Measurements from ENCODE around the gene DIAPH2.

DIAPH2 gene

DNA sequence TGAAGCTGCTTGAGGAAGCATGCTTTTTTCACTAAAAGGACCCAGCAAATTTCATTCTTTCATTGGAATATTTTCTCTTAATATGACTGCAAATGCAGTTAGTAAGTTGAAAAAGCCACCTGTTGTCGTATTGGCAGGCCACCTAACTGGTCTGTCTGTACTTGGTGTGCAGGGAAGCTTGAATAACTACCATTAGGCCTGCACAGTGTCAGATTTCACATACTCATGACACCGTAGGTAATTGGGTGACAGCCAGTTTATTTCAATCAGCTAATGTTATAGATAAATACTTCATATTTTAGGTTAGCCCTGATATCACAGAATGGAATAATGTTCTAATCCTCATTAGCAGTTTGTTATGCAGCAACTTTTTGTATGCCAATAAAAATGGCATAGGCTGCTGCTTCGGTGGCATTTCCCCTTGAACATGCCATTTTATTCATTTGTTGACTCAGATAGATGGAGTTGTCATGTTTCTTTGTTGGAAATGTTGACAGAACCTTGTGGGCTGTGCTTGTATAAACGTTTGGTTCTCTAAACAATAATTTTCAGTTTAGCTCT is 372.8 kb downstream of the DIAPH2 start:
- no peak for DNase-seq (ENCODE audit: low spot score)

DNA sequence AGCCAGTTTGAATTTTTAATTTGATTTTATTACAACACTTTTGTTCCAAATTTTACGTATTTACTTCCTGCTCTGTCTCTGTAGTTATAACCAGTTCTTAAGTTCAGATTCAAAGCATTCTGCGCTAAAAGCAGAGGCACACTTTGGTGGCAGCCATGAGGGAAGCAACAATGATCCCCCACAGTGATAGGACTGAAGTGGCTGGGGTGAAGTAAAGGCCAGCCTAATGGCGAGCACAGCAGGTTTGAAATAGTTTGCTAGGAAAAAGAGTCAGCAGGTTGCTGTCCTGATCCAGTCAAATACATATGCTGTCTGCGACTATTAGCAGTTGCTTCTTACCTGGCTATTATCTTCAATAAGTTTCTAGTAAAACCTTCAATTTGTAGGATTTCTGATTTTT is 375.4 kb downstream of the DIAPH2 start:
- no peak for DNase-seq (ENCODE audit: low spot score)

DNA sequence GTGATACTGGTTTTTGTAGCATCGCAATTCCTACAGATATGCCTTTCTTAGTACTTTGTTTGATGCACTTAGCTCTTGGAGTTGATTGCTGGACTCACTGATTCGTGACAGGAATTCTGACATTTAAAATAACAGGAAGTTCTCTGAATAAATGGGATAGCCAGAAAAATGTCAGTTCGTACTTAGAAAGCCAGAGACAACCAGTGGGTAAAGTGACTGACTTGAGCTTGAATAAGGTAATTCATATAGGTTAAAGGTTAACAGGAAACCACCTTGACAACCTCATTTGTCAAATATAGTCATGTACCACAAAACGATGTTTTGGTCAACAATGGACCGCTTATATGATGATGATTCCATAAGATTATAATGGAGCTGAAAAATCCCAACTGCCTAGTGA is 380.4 kb downstream of the DIAPH2 start:
- DNase-seq (ENCODE audit: low spot score): no peak

DNA sequence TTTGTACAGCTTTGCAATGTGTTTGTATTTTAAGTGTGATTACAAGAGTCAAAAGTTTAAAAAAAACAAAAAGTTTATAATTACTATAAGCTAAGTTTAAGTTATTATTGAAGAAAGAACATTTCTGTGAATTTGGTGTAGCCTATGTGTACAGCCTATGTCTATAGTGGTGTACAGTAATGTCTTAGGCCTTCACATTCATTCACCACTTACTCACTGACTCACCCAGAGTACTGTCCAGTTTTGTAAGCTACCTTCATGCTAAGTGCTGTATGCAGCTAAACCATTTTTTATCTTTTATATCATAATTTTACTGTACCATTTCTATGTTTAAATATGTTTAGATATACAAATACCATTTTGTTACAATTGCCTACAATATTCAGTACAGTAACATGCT is 381.3 kb downstream of the DIAPH2 start:
- DNase-seq (ENCODE audit: low spot score): no peak

DNA sequence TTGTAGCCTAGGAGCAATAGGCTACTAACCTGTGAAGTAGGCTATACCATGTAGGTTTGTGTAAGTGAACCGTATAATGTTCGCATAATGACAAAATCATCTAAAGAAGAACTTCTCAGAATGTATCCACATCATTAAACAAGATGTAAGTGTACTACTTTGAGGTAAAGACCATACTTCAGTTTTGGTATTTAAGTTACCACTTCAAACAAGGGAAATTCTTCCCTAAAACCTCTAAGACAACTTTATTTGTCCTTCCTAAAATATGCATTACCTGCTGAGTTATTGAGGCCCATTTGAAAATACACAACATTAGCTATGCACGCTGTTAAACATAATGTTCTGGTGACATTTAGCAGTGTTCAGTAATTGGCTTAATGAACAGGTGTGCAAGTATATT is 381.7 kb downstream of the DIAPH2 start:
- DNase-seq (ENCODE audit: low spot score): no peak

DNA sequence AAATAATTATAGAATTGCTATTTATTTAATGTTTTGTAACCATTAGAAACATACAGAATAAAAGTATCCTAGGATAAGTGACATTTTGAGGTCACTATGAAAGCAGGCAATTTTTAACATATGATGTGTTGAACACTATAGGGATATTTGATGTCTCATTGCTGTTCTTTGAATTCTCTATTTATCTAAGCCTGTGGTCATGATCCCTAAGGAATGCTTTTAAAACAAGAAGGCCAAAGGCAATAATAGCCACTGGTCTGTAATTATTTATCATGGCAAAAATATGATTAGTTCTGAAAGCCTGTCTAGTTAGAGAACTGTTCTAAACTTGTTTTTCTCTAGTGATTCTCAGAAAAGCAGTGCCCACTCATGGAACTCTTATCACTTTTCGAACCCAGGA is 385.7 kb downstream of the DIAPH2 start:
- DNase-seq (ENCODE audit: low spot score): no peak

DNA sequence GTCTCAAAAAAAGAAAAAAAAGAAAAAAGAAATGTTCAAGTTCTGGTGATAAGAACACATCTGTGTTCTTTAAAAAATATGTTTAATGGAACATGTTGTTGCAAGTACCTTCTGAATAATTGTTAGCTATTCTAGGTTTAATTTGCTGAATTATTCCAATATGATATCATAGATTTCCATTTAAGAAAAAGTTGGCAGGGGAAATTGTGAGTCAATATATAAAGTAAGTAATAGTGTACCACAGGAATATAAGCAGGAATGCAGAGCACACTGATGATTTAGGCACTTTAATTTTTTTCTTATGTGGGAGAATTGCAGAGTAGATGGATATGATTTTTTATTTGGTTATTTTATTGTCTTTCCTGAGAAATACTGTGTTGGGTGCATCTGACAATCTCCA is 389.8 kb downstream of the DIAPH2 start:
- DNase-seq (ENCODE audit: low spot score): no peak

DNA sequence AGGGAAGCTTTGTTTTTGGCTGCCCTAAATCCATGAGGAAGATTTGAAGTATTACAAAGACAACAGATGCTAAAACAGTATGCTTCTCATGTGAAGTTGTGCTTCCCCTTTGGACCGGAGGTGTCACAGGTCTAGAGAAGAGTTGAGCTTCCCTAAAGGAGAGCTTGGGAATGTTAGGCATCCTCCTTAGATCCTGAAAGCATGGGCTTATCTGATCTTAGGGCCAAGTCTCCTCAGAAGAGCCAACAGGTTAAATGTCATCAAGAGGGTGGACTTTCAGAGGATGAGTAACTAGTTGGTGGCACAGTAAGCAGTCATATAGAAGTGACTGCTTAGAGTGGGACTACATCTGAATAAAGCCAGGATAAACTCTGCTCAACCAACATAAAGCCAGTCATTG is 404.5 kb downstream of the DIAPH2 start:
- DNase-seq (ENCODE audit: low spot score): no peak

DNA sequence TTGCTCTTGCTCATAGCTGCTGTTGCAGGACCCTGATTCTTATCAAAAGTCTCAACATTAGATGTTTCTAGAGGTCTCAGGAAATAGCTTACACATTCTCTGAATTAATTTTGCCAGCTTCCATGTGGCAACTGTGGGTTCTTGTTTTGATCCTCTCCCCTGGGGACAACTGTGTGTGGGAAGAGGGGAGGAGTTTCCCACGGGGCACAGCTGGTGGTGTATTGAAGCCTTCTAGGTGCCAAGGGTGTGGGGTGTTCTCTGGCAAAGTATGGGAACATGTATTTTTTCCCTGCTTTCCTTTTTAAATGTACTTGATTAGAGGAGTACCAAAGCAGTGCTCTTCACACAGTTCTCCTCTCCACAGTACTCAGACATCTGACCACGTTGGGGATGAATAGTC is 411.7 kb downstream of the DIAPH2 start:
- DNase-seq (ENCODE audit: low spot score): no peak

DNA sequence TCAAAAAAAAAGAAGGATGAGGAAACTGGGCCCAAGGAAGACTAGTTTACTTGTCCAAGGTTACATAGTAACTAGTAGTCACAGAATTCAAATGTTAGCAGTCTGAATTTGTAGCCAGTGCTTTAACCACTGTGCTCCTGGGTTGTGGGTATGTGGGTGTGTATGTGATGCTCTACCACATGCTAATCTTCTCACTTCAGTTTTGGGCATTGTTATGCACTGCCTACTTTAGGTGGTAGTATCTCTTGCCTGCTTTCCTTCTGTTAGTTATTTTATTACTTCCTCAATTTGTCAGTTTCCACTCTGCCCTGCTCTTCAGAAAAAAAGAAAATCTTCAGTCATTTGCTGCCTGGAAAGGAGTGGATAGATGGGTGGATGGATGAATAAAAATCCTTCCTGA is 418.3 kb downstream of the DIAPH2 start:
- DNase-seq (ENCODE audit: low spot score): no peak

DNA sequence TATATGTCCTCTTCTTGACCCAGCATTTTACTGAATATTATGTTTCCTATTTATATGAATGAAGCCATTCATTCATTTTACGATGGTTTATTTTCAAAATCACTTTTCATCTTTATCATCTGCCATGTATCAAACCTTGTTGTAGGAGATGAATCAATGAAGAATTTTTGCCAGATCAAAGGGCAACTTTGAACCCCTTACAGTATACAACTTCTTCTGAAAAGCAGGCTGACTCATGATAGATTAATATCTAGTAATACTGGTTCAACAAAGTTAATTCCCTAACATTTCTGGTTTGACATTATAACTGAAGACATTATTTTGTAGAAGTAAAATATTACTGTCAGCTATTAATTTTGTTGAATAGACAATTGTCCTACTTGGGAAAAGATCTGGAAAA is 425.1 kb downstream of the DIAPH2 start:
- DNase-seq (ENCODE audit: low spot score): no peak

DNA sequence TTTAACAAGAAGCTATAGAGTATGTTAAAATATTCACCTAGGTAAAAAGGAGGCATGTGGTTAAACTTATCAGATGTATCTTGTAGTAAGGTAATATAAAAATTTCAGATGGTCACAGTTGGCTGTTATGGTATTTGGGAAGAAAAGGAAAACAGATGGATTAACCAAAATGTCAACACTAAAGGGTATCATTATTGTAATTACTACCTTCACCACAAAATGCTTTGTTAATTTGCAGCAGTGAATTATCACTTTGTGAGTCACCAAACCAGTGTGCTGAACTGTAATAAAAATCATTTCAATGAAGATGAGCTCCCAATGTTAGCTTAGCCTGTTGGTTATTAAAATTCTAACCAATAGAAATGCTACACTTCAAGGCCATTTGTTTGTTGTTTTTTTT is 432.9 kb downstream of the DIAPH2 start:
- DNase-seq (ENCODE audit: low spot score): no peak

DNA sequence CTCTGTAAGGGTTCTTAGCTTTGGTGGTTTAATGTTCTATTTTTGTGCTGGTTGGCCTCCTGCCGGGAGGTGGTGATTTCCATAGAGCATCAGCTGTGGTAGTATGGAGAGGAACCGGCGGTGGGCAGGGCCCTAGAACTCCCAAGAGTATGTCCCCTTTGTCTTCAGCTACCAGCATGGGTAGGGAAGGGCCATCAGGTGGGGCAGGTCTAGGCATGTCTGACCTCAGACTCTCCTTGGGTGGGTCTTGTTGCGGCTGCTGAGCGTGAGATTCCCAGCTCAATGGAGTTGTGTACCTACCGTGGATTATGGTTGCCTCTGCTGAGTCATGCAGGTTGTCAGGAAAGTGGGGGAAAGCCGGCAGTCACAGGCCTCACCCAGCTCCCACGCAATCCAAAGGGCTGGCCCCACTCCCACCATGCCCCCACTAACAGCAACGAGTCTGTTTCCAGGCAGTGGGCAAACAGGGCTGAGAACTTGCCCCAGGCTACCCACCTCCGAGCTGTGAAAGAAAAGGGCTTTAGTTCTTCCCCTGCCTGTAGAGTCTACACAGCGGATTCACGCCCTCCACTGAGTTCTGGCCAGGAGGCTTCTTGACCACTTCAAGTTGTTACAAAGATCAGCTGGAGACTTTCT is 434.9 kb downstream of the DIAPH2 start:
- DNase-seq (ENCODE audit: low spot score): no peak

DNA sequence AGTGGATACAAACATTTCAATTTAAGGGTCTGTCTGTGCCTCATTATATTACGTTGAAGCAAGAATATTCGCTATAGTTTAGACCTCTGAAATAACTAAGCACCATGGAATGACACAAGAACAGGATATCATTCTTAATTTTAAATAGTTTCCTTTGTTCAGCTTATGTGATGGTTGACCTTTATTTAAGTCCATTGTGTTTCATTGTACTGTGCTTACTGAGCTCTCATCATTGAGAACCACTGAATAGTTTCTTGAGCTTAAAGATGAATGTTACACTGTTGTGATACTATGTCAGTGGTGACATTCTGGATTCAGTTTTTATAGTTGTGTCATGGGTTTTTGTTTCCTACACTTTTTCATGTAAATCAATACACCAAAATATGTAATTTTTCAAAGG is 438.4 kb downstream of the DIAPH2 start:
- no peak for DNase-seq (ENCODE audit: low spot score)

DNA sequence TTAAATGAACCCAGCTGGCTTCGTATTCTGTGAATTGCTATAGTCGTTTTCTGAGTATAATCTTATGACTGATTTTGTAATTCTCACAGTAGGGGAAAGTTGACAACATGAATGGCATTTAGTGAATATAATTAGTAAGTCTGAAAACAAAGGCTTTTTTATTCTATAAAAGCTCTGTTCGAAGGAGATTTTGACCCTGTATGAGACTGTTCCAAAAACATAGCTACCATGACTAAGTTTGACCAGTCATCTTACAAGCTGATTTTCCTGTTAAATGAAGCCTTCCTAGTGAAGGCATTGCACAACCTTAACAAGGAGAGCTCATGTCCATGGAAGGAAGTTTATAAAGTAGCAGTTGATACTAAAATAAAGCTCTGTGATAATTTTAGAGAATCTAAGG is 441.4 kb downstream of the DIAPH2 start:
- no peak for DNase-seq (ENCODE audit: low spot score)

DNA sequence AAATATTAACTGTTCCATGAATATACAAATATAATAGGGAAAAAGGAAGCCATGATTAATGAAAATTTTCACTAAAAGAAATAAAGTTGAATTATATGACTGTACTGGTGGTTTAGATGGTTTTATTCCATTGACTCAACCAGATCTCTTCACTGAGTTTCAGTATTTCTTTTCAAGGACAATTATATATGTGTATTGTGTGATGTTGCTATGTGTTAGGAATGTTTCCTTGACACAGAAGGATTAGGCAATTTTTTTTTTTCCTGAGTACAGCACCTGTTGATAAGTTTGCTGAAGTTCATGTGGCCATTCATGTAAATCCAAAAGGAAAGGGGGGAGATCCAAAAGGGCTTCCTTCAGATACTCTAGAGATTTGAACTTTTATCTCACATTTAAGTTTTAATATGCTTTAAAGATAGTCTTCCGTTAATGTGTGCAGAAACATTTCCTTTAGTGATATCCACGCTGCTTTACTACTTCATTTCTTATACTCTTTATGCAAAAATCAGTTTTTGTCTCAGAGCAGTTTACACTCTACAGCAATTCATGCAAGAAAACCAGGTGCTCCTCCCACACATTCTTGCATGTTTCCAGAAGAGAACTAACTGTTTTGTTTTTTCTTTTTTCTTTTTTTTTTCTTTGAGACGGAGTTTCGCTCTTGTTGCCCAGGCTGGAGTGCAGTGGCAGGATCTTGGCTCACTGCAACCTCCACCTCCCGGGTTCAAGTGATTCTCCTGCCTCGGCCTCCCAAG is 448.2 kb downstream of the DIAPH2 start:
- DNase-seq (ENCODE audit: low spot score): no peak

DNA sequence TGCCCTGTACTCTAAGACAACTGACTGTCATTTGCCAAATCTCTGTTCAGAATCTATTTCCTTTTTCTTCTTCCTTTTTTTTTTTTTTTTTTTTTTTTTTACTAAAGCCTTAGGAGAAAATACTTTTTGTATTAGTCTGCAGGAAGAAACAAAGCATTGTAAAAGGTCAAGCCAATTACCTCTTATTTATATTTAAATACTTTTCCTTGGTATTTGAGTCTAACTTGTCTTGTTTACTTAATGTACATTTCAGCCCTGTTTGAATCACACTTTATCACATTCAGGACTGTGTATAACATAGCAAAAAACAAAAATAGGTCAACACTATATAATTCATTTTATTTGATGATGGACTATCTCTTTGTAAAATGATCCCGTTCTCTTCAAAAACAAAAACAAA is 461.3 kb downstream of the DIAPH2 start:
- no peak for DNase-seq (ENCODE audit: low spot score)

DNA sequence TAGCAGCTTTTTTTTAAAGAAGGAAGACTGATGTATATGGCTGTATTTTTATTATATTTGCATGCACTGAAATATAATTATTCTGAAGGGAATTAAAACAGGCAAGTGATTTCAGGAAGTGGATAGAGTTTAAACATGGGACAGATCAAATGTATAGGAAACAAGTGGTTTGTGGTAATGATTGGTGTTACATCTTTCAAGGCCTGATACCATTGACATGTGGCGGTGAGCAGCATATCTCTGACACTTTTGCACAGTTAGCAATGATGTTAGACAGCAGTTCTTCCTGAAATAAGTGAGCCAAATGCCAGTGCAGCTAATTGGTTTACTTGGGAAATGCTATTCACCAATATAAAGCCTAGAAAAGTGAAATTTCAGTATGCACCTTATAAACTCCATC is 471.2 kb downstream of the DIAPH2 start:
- no peak for DNase-seq (ENCODE audit: low spot score)

DNA sequence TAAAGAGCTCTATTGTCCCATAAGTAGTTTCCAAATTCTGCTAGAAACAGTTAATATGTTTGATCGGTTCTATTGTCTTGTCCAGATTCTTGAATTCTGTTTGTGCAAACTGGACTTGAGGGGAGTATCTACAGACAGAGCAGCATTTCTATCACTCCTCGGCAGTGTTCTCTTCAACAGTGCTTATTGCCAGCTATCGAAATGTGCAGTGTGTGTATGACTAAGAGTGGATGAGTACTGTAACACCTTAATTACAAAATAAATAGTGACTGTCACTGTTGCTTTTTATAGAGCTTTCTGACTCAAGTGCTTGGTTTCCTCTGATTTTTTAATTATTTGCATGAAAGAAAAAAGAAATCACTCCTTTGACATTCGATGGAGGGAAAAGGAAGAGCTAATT is 473.6 kb downstream of the DIAPH2 start:
- no peak for DNase-seq (ENCODE audit: low spot score)

DNA sequence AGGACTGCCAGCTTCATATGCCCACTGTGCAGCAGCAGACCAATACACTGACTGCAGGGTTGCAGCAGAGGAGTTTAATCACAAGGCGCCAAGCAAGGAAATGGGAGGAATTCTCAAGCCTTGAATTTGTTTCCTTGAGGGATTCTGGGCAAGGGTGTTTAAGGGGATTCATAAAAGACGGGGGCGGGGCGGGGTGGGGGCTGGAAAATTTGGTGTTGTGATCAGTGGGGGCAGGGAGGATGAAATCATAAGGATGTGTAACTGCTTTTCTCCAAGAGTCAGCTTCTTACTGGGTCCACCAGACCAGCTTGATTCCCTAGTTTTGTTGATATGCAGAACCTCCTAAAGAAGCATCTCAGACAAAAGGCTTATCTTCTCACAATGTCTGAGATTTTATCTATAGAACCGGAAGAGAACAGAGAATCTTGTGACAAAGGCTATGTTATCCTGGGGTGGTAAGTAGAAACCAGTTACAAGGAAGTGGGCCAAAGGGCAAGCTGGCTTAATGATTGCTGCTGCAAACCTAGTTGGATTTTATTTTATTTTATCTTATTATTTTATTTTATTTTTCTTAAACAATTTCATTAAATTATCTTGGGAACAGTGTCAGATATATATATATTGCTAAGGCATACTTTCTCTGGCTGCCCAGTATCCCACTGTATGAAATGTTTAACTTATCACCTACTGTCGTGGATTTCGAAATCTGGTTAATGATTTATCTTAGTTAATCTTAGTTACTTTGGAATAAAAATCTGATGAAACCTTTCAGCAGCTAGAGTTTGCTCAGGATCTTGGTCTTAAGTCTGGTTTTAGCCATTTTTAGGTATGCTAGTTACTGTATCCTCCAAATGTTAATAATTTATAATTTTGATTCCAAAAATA is 475.5 kb downstream of the DIAPH2 start:
- DNase-seq (ENCODE audit: low spot score): no peak

DNA sequence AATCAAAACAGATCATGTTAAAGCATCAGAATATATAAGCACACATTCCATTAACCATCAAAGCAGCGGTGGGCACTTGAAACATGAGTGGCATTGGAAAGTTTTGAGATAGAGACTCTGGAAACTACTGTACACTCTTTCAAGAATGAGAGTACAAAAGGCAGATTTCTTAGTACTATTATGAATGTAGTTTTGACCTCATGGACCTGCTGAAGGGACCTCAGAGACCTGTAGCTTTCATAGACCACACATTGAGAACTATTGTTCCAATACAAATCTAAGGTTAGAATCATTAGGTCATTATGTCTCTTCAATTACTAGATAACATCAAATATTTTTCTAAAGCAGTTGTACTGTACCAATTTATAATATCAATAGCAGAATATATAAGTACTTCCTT is 482.7 kb downstream of the DIAPH2 start:
- DNase-seq (ENCODE audit: low spot score): no peak

DNA sequence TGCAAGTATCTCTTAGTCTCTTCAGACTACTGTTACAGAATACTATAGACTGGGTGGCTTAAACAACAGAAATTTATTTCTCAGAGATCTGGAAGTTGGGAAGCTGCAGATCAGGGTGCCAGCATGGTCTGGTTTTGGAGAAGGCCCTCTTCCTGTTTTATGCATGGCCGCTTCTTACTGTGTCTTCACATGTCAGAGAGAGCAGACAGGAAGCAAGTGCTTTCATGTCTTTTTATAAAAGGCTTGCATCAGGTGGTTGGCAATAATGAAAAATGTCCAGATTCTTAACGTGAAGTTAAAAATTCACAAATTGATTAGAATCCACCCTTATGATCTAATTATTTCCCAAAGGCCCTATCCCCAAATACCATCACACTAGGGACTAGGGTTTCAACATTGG is 484.0 kb downstream of the DIAPH2 start:
- DNase-seq (ENCODE audit: low spot score): no peak

DNA sequence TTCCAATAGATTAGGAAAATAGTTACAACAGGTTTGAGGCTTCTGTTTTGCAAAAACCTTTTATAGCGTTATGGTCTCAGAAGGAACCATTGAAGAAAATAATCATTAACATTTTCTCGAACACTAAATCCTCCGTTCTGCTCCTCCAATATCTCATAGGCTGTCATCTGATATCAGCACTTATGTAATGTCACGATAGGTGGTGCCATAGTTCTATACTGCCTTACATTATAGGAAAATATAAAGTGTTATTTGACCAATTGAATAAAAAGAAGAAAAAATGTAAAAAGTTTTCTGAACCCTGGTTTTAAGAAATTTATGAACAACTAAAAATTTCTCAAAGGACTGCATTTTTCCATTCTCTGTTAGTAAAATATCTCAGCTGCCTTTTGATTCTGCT is 490.5 kb downstream of the DIAPH2 start:
- no peak for DNase-seq (ENCODE audit: low spot score)
